ENCODE measurements around the gene FAU. TPM values are rescaled to one million over a fixed set of nuclear protein-coding genes. Genes with fewer than 3 reads are reported as not detected.

FAU gene
- total RNA-seq, 2 experiments from 2014 or later: 1,125 to 1,182 TPM

DNA sequence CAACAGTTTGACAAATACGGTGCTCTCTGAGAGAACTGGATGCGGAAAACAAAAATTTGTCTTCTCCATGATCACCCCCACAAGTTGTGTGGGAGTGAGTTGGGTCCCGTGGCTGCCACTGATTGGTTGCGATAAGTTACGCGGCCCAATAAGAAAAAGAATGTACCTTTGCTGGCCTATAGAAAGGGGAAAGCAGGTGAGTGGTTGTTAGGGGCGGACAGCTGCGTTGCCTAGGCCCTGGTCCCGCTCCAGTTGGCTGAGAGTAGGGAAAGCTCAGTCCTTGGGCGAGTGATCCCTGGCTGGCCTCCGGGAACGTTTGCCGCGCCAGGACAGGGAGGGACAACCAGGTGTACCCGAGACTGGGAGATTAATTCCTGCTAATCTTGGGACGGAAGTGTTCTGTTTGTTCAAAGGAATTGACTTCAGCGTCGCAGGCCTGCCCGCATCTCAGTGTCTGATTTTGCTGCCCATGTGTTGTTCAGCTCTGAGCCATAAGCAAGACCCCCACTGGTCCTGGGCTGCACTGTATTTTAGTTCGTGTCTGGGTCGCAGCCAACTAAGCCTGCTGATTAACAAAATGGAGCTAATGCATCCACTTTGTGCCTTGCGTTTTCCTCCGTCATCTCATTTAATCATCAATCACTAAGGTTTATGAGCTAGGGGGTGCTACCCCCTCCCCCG lies 13.2 kb upstream of the FAU start:
- Mint-ChIP-seq H3K36me3 (ENCODE audit: low read depth) (peaks cover 12% of the 10 kb centered on the region), H3K9me3 (ENCODE audit: low read depth) (no peaks in the 10 kb centered on the region), H3K4me3 (peak overlapping the region; percentile 97), H3K27me3 (no peaks in the 10 kb centered on the region), H3K4me1 (peaks cover 27% of the 10 kb centered on the region), H3K27ac (peak overlapping the region; percentile 97)
- ChIA-PET CTCF (interaction anchor here (0.5 to 2.6 kb wide), 19 partner anchors 9 to 446 kb away, joined by 3 to 15 read pairs (median 4); partner anchors contain the start of genes ARL2, CAPN1, FAU and MRPL49), POLR2A (interaction anchor here (0.6 to 3.2 kb wide), 12 partner anchors 13 to 743 kb away, joined by 3 to 19 read pairs (median 4); partner anchors contain the start of genes CAPN1, DPF2, FAU and MRPL49)
- DNase-seq (peak; percentile 90), ATAC-seq (peak; percentile 91)
- intact Hi-C loops (cut with DNase I, micrococcal nuclease): loop anchor here (1.0 to 2.0 kb wide), 14 partner anchors 13 to 435 kb away; partner anchors contain the start of genes CAPN1 (in 2 of the 2), FAU (in 2 of the 2), MRPL49 (in 2 of the 2) and SAC3D1 (in 2 of the 2)

DNA sequence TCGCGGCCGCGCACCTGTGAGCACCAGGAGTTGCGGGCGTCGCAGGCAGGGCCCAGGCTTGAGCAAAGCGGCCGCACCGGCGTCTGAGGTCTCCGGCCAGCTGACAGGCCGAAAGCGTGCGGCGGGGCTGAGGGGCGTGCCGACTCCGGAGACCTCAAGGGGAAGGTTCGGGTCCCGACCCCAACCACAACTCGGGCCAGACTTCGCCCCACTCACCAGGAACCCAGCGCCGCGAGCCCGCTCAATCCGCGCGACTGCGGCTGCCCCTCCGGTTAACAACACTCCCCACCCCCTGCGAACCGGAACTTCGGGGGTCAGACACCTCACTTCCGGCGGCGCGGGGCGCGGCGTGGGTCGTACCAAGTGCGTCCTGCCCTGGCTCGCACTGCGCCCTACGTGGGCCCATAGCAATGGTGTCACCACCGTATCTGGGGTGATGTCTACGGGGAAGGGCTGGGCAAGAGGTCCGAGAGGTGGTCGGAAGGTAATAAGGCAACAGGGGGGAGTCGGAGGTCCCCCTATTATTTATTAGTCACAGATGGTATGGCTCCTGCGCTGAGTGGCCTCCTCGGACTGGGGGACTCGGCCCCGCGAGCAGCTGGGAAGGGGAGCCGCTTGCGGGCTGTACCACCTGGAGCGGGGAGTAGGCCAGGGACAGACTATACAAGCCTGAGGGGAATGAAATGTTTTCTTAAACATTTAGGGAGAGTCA lies 12.5 kb upstream of the FAU start, which contains the start of gene SYVN1:
SYVN1 (minus strand) TSS at position 280 of the 712 bp plus-strand sequence. CDS start 918 bp downstream, outside the sequence.
- Mint-ChIP-seq H3K9me3 (ENCODE audit: low read depth) (no peaks in the 10 kb centered on the region), H3K27me3 (no peaks in the 10 kb centered on the region), H3K27ac (peak within 1 kb of the TSS; percentile 97), H3K36me3 (ENCODE audit: low read depth) (peaks cover 12% of the 10 kb centered on the region), H3K4me1 (peaks cover 27% of the 10 kb centered on the region), H3K4me3 (peak within 1 kb of the TSS; percentile 97)
- intact Hi-C loops (cut with DNase I, micrococcal nuclease): loop anchor here (1.0 to 2.0 kb wide), 9 partner anchors 12 to 436 kb away; partner anchors contain the start of genes FAU (in 2 of the 2), MRPL49 (in 2 of the 2), VPS51 (in 2 of the 2) and CAPN1 (in 1 of the 2)
- POLR2A ChIA-PET: interaction anchor here (0.6 to 3.2 kb wide), 10 partner anchors 12 to 744 kb away, joined by 3 to 19 read pairs (median 5); partner anchors contain the start of genes CAPN1, DPF2, FAU and MRPL49
- ATAC-seq: peak; percentile 80
- CTCF ChIA-PET: interaction anchor here (0.6 to 2.6 kb wide), 17 partner anchors 10 to 529 kb away, joined by 3 to 15 read pairs (median 4); partner anchors contain the start of genes ARL2, CAPN1, FAU and MRPL49
- DNase-seq: peak; percentile 95

DNA sequence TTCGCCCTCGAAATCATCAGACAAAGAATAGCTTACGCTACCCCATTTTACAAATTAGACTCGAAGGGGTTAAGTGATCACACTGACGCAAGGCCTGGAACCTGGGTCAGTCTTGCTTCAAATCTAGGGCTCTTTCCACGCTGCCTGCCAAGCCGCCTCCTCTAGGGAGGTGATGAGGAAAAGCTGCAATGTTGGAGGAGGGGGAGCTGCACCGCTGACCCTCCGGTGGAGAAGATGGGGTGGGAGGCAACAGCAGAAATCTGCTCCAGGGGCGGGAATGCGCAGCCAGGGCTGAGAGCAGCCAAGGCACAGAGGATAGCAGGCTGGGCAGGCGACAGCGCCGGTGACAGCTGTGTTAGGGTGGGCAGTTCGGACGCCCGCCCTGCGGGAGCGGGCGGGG lies 11.8 kb upstream of the FAU start:
- H3K4me3 Mint-ChIP-seq: peak overlapping the region; percentile 97
- H3K9me3 Mint-ChIP-seq (ENCODE audit: low read depth): no peaks in the 10 kb centered on the region
- H3K27ac Mint-ChIP-seq: peak overlapping the region; percentile 97
- no peaks in the 10 kb centered on the region for H3K27me3 Mint-ChIP-seq
- ATAC-seq: no peak
- peaks cover 12% of the 10 kb centered on the region for H3K36me3 Mint-ChIP-seq (ENCODE audit: low read depth)
- CTCF ChIA-PET: interaction anchor here (0.6 to 2.6 kb wide), 5 partner anchors 12 to 185 kb away, joined by 3 to 10 read pairs (median 3); partner anchors contain the start of genes FAU, MRPL49 and ZNHIT2
- no peak for DNase-seq
- POLR2A ChIA-PET: interaction anchor here (0.6 to 3.2 kb wide), 4 partner anchors 12 to 725 kb away, joined by 3 to 14 read pairs (median 4); partner anchors contain the start of genes FAU, MRPL49 and POLA2
- H3K4me1 Mint-ChIP-seq: peaks cover 27% of the 10 kb centered on the region
- intact Hi-C loops (cut with DNase I, micrococcal nuclease): loop anchor here (1.0 to 2.0 kb wide), 9 partner anchors 11 to 437 kb away; partner anchors contain the start of genes FAU (in 2 of the 2), MRPL49 (in 2 of the 2), VPS51 (in 2 of the 2) and CAPN1 (in 1 of the 2)

DNA sequence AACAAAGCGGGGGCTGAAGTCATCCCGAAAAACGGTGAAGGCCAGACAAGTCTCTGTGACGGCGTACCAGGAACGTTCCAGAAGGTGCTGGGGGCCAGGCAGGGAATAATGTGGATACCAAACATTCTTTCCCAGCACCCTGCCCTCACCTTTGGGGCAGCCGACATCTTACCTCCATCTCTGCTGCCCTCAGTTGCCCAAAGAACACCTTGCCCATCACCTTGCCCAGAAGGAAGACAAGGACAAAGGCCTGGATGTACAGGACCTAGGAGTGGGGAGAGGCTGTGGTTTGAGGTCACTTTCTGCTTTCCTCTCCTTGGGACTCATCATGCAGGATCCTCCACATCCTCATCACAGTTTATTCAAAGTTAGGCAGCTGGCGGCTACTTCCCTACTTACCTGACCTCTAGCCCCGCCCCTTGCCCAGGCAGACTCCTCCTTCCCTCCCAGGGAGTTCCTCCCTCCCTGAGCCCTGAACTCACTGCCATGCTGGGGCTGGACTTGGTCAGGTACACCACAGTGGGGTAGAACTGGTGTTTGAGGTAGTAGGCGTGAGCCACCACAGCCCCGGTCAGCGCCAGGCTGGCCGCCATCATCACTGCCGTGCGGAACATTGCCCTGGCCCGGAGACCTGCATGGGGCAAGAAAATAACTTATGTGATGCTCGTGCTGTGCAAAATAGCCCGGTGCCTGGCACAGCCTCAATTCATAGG lies 11.2 kb upstream of the FAU start:
- POLR2A ChIA-PET: interaction anchor here (0.6 to 3.2 kb wide), 3 partner anchors 11 to 364 kb away, joined by 3 to 14 read pairs (median 5); partner anchors contain the start of genes FAU, MRPL49 and POLA2
- no peaks in the 10 kb centered on the region for H3K27me3 Mint-ChIP-seq
- H3K4me1 Mint-ChIP-seq: peaks cover 27% of the 10 kb centered on the region
- intact Hi-C loops (cut with DNase I, micrococcal nuclease): no loop called here
- CTCF ChIA-PET: interaction anchor here (0.7 to 2.6 kb wide), 2 partner anchors 11 to 16 kb away, joined by 3 to 7 read pairs; partner anchors contain the start of genes FAU, MRPL49 and ZNHIT2
- H3K4me3 Mint-ChIP-seq: peak overlapping the region; percentile 97
- peak overlapping the region; percentile 97 for H3K27ac Mint-ChIP-seq
- DNase-seq: peak; percentile 83
- peaks cover 12% of the 10 kb centered on the region for H3K36me3 Mint-ChIP-seq (ENCODE audit: low read depth)
- peak; percentile 23 for ATAC-seq
- no peaks in the 10 kb centered on the region for H3K9me3 Mint-ChIP-seq (ENCODE audit: low read depth)

DNA sequence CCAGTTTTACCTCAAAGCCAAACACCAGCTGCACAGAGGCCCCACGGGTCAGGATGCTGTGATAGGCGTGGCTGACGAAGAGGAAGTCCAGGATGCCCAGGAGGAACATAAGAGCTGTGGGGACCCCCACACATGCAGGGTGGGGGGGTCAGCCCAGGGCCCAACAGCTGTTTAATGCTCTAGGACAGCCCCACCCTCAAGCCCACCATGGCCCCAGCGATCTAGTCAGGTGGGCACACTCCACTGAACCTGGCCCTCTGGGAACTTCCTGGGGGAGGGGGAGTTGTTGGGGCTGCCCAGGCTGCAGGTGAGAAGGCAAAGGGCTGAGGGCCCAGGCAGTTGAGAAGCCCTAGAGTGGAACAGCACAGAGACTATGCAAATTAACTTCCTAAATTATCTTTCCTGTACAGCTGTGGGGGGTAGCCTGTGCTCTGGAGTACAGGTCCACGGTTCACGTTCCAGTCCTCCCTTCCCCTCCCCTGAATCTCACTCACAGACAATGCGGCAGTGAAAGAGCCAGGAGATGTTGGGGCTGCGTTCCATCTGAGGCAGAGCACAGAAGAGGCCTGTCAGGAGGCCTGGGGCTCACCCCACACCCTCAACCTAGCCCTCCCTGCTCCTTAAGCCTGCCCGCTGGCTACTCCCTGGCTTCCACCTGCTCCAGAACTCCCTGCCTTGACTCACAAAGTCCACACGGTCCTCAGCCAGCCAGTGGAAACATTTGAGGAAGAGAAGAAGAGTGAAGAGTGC lies 10.5 kb upstream of the FAU start:
- Mint-ChIP-seq H3K27me3 (no peaks in the 10 kb centered on the region), H3K4me1 (peaks cover 27% of the 10 kb centered on the region)
- no peak for ATAC-seq

DNA sequence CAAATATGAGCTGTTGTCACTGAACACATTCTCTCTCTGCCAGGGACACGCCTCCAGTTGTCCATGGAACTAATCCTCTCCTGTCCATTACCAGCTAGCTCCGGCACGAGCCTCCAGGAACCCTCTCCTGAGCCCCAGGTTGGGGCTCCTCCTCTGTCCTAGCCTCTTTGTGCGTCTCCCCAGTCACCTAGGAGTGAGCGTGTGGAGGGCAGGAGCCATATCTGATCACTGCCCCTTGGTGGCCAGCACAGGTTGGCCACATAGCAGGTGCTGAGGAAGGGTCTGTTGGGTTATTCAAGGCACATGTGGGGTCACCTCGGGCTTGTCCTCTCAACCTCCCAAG lies 9.9 kb upstream of the FAU start:
- CTCF ChIA-PET: interaction anchor here (0.5 to 1.0 kb wide), 3 partner anchors 10 to 440 kb away, joined by 3 to 4 read pairs (median 4); partner anchors contain the start of genes FAU and MRPL49
- H3K27me3 Mint-ChIP-seq: no peaks in the 10 kb centered on the region
- intact Hi-C loops (cut with DNase I, micrococcal nuclease): no loop called here
- H3K9me3 Mint-ChIP-seq (ENCODE audit: low read depth): no peaks in the 10 kb centered on the region
- no peak overlapping the region for H3K27ac Mint-ChIP-seq
- H3K4me1 Mint-ChIP-seq: peaks cover 27% of the 10 kb centered on the region
- no peak for ATAC-seq
- POLR2A ChIA-PET: interaction anchor here (1.3 kb wide), 1 partner anchor 10 kb away, joined by 5 read pairs; the partner anchor contains the start of genes FAU and MRPL49
- H3K36me3 Mint-ChIP-seq (ENCODE audit: low read depth): peaks cover 14% of the 10 kb centered on the region
- no peak for DNase-seq
- H3K4me3 Mint-ChIP-seq: no peak overlapping the region

More for the DNA sequence above, 10.5 kb upstream of the FAU start:
- DNase-seq: no peak
- peak overlapping the region; percentile 97 for H3K4me3 Mint-ChIP-seq
- ChIA-PET POLR2A (interaction anchor here (1.3 to 3.2 kb wide), 2 partner anchors 10 to 130 kb away, joined by 5 to 14 read pairs; partner anchors contain the start of genes FAU, MRPL49 and POLA2), CTCF (interaction anchor here (0.5 to 1.0 kb wide), 3 partner anchors 10 to 439 kb away, joined by 3 to 4 read pairs (median 4); partner anchors contain the start of genes FAU and MRPL49)
- H3K27ac Mint-ChIP-seq: peak overlapping the region; percentile 97
- intact Hi-C loops (cut with DNase I, micrococcal nuclease): no loop called here
- H3K36me3 Mint-ChIP-seq (ENCODE audit: low read depth): peaks cover 12% of the 10 kb centered on the region
- H3K9me3 Mint-ChIP-seq (ENCODE audit: low read depth): no peaks in the 10 kb centered on the region

DNA sequence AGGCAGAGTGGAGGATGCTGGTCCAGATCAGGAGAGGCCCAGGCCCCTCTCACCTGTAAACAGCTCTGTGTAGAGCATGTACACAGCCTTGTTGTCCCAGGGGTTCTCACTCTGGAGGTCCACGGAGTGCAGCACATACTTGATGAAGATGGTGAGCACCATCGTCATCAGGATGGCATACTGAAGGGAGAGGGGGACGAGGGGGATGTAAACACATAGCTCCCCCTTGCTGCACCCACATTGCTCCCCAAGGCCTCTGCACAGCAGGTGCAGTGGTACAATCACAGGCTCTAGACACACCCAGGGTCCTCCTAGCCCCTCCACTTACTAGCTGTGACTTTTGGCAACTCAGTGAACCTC lies 9.5 kb upstream of the FAU start:
- H3K27ac Mint-ChIP-seq: no peak overlapping the region
- no peaks in the 10 kb centered on the region for H3K9me3 Mint-ChIP-seq (ENCODE audit: low read depth)
- no peaks in the 10 kb centered on the region for H3K27me3 Mint-ChIP-seq
- ChIA-PET CTCF (interaction anchor here (1.0 kb wide), 1 partner anchor 9 kb away, joined by 3 read pairs; the partner anchor contains the start of genes FAU and MRPL49), POLR2A (interaction anchor here (1.3 kb wide), 1 partner anchor 9 kb away, joined by 5 read pairs; the partner anchor contains the start of genes FAU and MRPL49)
- no peak overlapping the region for H3K4me3 Mint-ChIP-seq
- ATAC-seq (no peak), DNase-seq (no peak)
- peaks cover 24% of the 10 kb centered on the region for H3K4me1 Mint-ChIP-seq
- intact Hi-C loops (cut with DNase I, micrococcal nuclease): no loop called here
- H3K36me3 Mint-ChIP-seq (ENCODE audit: low read depth): peaks cover 18% of the 10 kb centered on the region

DNA sequence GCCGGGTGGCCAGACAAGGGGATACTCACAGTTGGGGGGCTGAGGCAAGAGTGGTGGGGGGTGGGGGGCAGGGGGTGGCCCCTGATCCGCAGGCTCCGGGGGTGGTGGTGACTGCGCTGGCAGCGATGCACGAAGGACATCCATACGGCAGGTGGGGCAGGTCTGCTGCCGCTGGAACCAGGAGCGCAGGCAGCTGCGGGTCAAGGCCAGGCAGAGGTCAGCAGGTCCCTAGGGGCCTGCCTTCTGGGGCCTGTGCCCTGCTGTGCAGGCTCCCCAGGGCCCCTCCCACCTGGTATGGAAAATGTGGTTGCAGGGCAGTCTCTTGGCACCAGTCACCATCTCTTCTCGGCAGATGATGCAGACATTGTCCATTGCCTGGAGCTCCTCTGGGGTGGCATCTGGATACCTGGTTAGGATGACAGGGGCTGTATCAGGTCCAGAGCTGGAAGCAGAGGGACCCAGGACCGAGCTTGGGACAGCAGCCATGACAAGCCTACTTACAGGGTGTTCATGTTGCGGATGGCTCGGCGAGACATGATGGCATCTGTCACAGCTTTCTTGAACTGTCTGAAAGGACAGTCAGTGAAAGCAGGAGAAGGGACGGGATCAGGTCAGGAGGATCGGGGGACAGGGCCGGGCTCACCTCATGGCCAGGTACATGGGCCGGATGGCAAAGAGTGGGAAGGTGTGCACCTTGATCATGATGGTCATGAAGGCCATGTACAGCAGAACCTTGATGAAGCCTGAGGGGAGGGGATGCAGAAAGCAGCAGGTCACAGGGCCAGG lies 8.9 kb upstream of the FAU start:
- CTCF ChIA-PET: no interaction called here
- intact Hi-C loops (cut with DNase I, micrococcal nuclease): no loop called here
- POLR2A ChIA-PET: interaction anchor here (1.3 kb wide), 1 partner anchor 9 kb away, joined by 5 read pairs; the partner anchor contains the start of genes FAU and MRPL49
- no peak for ATAC-seq
- DNase-seq: no peak
- Mint-ChIP-seq H3K27ac (no peak overlapping the region), H3K4me1 (peaks cover 18% of the 10 kb centered on the region), H3K36me3 (ENCODE audit: low read depth) (peaks cover 19% of the 10 kb centered on the region), H3K9me3 (ENCODE audit: low read depth) (no peaks in the 10 kb centered on the region), H3K4me3 (no peak overlapping the region), H3K27me3 (no peaks in the 10 kb centered on the region)

DNA sequence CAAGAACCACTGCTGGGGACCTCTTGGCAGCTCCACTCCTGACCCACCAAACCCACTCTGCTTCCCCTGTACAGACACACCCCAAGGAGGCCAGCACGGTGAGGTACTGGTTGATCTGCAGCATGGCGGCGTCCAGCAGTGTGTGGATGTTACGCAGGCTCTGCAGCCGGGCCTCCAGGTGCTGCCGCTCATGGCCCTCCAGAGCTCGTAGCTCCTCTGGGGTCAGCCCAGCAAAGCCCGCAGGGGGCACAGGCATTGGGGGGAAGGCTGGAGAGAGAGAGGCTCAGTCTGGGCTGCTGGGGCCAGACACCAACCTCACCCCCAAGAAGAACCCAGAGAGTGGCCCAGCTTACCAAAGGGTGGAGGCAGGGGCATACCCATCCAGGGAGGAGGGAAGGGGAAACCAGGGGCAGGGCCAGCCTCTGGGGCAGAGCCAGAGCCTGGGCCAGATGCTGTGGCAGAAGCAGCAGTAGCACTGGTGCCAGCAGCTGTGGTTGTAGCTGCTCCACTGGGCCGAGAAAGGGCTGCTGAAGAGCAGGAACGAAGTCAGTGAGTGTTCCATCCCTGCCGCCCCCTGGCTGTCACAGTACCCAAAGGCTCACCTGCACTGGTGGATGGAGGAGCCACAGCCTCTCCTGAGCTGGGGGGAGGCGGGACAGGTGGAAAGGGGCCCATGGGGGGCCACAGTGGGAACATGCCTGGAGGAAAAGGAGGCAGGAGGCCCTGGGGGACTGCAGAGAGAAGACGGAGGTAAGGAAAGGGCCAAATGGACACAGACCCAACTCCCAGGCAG lies 7.9 kb upstream of the FAU start:
- ChIA-PET POLR2A (no interaction called here), CTCF (interaction anchor here (0.5 to 0.7 kb wide), 2 partner anchors 96 to 261 kb away, joined by 3 read pairs; no protein-coding TSS in a partner anchor)
- Mint-ChIP-seq H3K9me3 (ENCODE audit: low read depth) (no peaks in the 10 kb centered on the region), H3K27me3 (no peaks in the 10 kb centered on the region), H3K27ac (no peak overlapping the region), H3K36me3 (ENCODE audit: low read depth) (peaks cover 22% of the 10 kb centered on the region), H3K4me1 (peaks cover 15% of the 10 kb centered on the region), H3K4me3 (no peak overlapping the region)
- intact Hi-C loops (cut with DNase I, micrococcal nuclease): no loop called here
- DNase-seq (no peak), ATAC-seq (no peak)

All from activated CD4-positive, alpha-beta T cell treated with anti-CD3 and anti-CD28 coated beads for 36 hours (primary cell).